Sciatic nerve (tissue), 2 donors: ENCODE data around the gene KCNA3. TPM values are rescaled to one million over a fixed set of nuclear protein-coding genes. Genes with fewer than 3 reads are reported as not detected.

Experiments
- ATAC-seq: fragments of 200-7000 bp; cut with Tn5 transposase; one replicate; pipeline ENCODE4 v1.9.1; 2020; ENCODE audit warnings: mild to moderate bottlenecking, moderate library complexity
- DNase-seq: peaks from one replicate; pipeline ENCODE4 v3.0.0-alpha.2; 2020; ENCODE audit warnings: low spot score
- intact Hi-C: fragments of 100-400 bp; cut with DNase I; formaldehyde crosslinking; loops from one replicate; pipeline ENCODE4 v1.14.2; 2022
- total RNA-seq: library from RNA; stranded (reverse); fragmentation: NEBNext Ultra II Directional; extraction: Animal tissue kit (Norgen Biotek cat#: 25700); gene quantifications from one replicate; pipeline ENCODE4 v1.2.1, GENCODE V29; 2021
- donor health status: DM: no; HTN: no; CAD: no.
- donor health status: DM: no; HTN: no; CAD: no.

The KCNA3 gene
- total RNA-seq, 1 donor from 2014 or later, result 0.85 TPM

DNA sequence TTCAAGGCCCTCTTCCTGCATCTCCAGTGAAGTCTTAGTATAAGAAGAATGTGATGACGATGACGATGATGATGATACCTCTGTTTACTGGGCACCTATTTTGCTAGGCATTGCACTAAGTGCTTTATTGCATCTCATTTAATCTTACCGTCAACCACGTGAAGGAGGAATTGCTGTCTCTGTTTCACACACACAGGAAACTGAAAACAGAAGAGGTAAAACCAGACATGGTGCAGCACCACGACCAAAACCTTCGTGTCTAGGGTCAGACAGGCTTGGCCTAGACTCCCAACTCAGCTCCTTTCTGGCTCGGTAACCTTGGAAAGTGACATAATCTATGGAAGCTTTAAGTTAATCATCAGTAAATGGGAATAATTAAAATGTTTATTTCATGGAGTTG, 47.9 kb downstream of the KCNA3 start:
- no peak for DNase-seq
- ATAC-seq, result no peak
- intact Hi-C loops, result loop anchor here (10.0 kb wide), 1 partner anchor 138 kb away; no protein-coding TSS in a partner anchor

Other genes starting within 250 kb of the KCNA3 start
- gene PROK1, start 223.8 kb downstream of the KCNA3 start, total RNA-seq, result not detected
- gene KCNA10, start 155.8 kb downstream of the KCNA3 start, total RNA-seq, result not detected
- gene KCNA2, start 68.6 kb downstream of the KCNA3 start, total RNA-seq, result 43.8 TPM
- gene CD53, start 198.2 kb upstream of the KCNA3 start, total RNA-seq, result 40.0 TPM